Endothelial cell of umbilical vein (primary cell): ENCODE measurements around the gene NFXL1. TPM values are rescaled to one million over a fixed set of nuclear protein-coding genes. Genes with fewer than 3 reads are reported as not detected.

Experiments
- BruUV-seq: library from RNA; stranded (reverse); fragments of 400-500 nt; replicated peaks from 2 replicates; lab custom pipeline; 2021; lab: Mats Ljungman, UMichigan
- CTCF ChIA-PET: fragments of 300-600, 350-600 bp; sonication (Branson Sonifier 250); formaldehyde crosslinking; loops from one replicate; lab custom pipeline; 2021; ENCODE audit warnings: antibody characterized with exemption, inconsistent platforms; lab: Charles Lee
- POLR2A ChIA-PET: fragments of 300-600, 350-600 bp; sonication (Branson Sonifier 250); formaldehyde crosslinking; loops from one replicate; lab custom pipeline; 2021; ENCODE audit warnings: antibody characterized with exemption, inconsistent platforms; lab: Charles Lee
- DNase-seq: peaks from one replicate; pipeline ENCODE4 v3.0.0-alpha.2; 2011; ENCODE audit warnings: low read depth, low spot score
- FAIRE-seq: peaks from 2 replicates; lab custom pipeline; 2011; peaks lifted over from hg19 to GRCh38; lab: Jason Lieb, UNC
- H2AFZ ChIP-seq: 2 replicates; pipeline ENCODE4 v1.6.0; 2012; ENCODE audit warnings: low read depth, low read length, control low read depth, inconsistent platforms
- H3K27ac ChIP-seq: 2 replicates; pipeline ENCODE4 v1.5.1; 2011; ENCODE audit warnings: low read depth, mild to moderate bottlenecking, control low read depth, low read length, moderate library complexity; ENCODE audit not compliant: insufficient read depth
- H3K27me3 ChIP-seq, 2 experiments: 2 replicates each; pipeline versions ENCODE4 v1.6.0 to v1.6.1; 2011; ENCODE audit warnings: low read length in 2 of 2, mixed read lengths in 1 of 2; ENCODE audit not compliant: control insufficient read depth in 2 of 2, insufficient read depth in 2 of 2
- H3K36me3 ChIP-seq, 2 experiments: 2 replicates in 1 of 2; 3 replicates in 1 of 2; pipeline ENCODE4 v1.5.1; 2011; ENCODE audit warnings: low read length in 2 of 2, mild to moderate bottlenecking in 1 of 2, moderate library complexity in 1 of 2; ENCODE audit not compliant: control insufficient read depth in 2 of 2, insufficient read depth in 2 of 2; ENCODE audit errors: extremely low read depth in 1 of 2
- H3K4me1 ChIP-seq: 3 replicates; pipeline ENCODE4 v1.5.1; 2011; ENCODE audit warnings: mild to moderate bottlenecking, low read length; ENCODE audit not compliant: control insufficient read depth, insufficient read depth; ENCODE audit errors: extremely low read depth
- H3K4me2 ChIP-seq: 2 replicates; pipeline ENCODE4 v1.6.1; 2011; ENCODE audit warnings: low read length, control low read depth, mixed read lengths; ENCODE audit not compliant: insufficient read depth
- H3K4me3 ChIP-seq, 3 experiments: fragments of 200-600 bp in 1 of 3; sonication (generic), shearing (Covaris generic) in 1 of 3; replicated peaks in 1 of 3; 2 replicates each; pipeline ENCODE4 v1.5.1; 2011 to 2016; ENCODE audit warnings: control low read depth in 3 of 3, low read length in 3 of 3, mild to moderate bottlenecking in 2 of 3, inconsistent platforms in 1 of 3, low read depth in 1 of 3, moderate library complexity in 1 of 3; ENCODE audit not compliant: insufficient read depth in 1 of 3
- H3K79me2 ChIP-seq: 2 replicates; pipeline ENCODE4 v1.6.0; 2012; ENCODE audit warnings: low read length, inconsistent platforms; ENCODE audit not compliant: control insufficient read depth, insufficient read depth
- H3K9ac ChIP-seq: replicated peaks from 2 replicates; pipeline ENCODE3; 2011; ENCODE audit warnings: low read length, control low read depth; ENCODE audit not compliant: insufficient read depth; ENCODE audit errors: extremely low read depth
- H3K9me1 ChIP-seq: replicated peaks from 3 replicates; pipeline ENCODE4 v1.6.0; 2011; ENCODE audit warnings: mild to moderate bottlenecking, low read length; ENCODE audit not compliant: control insufficient read depth, insufficient read depth; ENCODE audit errors: extremely low read depth
- H3K9me3 ChIP-seq: replicated peaks from 2 replicates; pipeline ENCODE4 v1.5.1; 2012; ENCODE audit warnings: low read length, inconsistent platforms; ENCODE audit not compliant: control insufficient read depth, insufficient read depth
- H4K20me1 ChIP-seq: replicated peaks from 2 replicates; pipeline ENCODE3; 2011; ENCODE audit warnings: mild to moderate bottlenecking, low read length; ENCODE audit not compliant: control insufficient read depth, insufficient read depth; ENCODE audit errors: extremely low read depth
- EZH2 ChIP-seq: IDR thresholded peaks from 2 replicates; pipeline ENCODE4 v1.6.1; 2012; ENCODE audit warnings: borderline replicate concordance, low read depth, mild to moderate bottlenecking, moderate library complexity, low read length, inconsistent platforms; ENCODE audit not compliant: severe bottlenecking
- FOS ChIP-seq: IDR thresholded peaks from 2 replicates; pipeline ENCODE4 v1.6.1; 2011; ENCODE audit warnings: mild to moderate bottlenecking, low read length, moderate library complexity, borderline replicate concordance; ENCODE audit not compliant: insufficient read depth
- GATA2 ChIP-seq: IDR thresholded peaks from 2 replicates; pipeline ENCODE4 v1.7.0; 2011; ENCODE audit warnings: low read depth, mild to moderate bottlenecking, moderate library complexity, mixed read lengths, low read length; ENCODE audit not compliant: insufficient read length, insufficient read depth
- JUN ChIP-seq: IDR thresholded peaks from 2 replicates; pipeline ENCODE4 v1.6.1; 2011; ENCODE audit warnings: borderline replicate concordance, low read depth; ENCODE audit not compliant: insufficient read length, insufficient read depth
- MYC ChIP-seq: IDR thresholded peaks from one replicate; pipeline ENCODE4 v1.6.1; 2011; ENCODE audit warnings: mild to moderate bottlenecking, low read depth, low read length
- POLR2A ChIP-seq: IDR thresholded peaks from 2 replicates; pipeline ENCODE4 v1.6.1; 2012; ENCODE audit warnings: low read depth, mild to moderate bottlenecking, control low read depth, low read length
- POLR2AphosphoS5 ChIP-seq: IDR thresholded peaks from 2 replicates; pipeline ENCODE4 v1.6.1; 2012; ENCODE audit warnings: low read depth, mild to moderate bottlenecking, control low read depth, low read length, moderate library complexity; ENCODE audit not compliant: insufficient read depth
- dilution Hi-C: fragments of 300-500 bp; cut with MboI; formaldehyde crosslinking; loops from one replicate; pipeline ENCODE4 v1.15.0; 2019; ENCODE audit warnings: low sequenced_read_pairs; ENCODE audit not compliant: extremely low pct_ligation_motif_present
- intact Hi-C: fragments of 100-400 bp; cut with micrococcal nuclease; formaldehyde crosslinking; loops from one replicate; pipeline ENCODE4 v1.10.0; 2022
- polyA plus RNA-seq, 4 experiments: library from polyadenylated mRNA; depleted of rRNA in 3 of 4; stranded (reverse) in 3 of 4; unstranded in 1 of 4; fragments of >200 nt; gene quantifications; 2 replicates each; pipeline versions ENCODE4 v1.2.1 to v1.2.3, GENCODE V29; 2011 to 2012; ENCODE audit warnings: missing spikeins in 1 of 4
- total RNA-seq: library from RNA; stranded (reverse); gene quantifications from 2 replicates; pipeline ENCODE4 v1.2.3, GENCODE V29; 2021
- TF ChIP-seq, protein P1 (sequence below): IDR thresholded peaks from 2 replicates; pipeline ENCODE4 v1.6.1; 2011; ENCODE audit not compliant: insufficient read depth, insufficient read length
- TF ChIP-seq, protein P2 (sequence below), 2 donors: IDR thresholded peaks; 1 replicate in 1 of 2; 2 replicates in 1 of 2; pipeline ENCODE4 v1.5.1; 2011; ENCODE audit warnings: low read length in 2 of 2, mild to moderate bottlenecking in 2 of 2, moderate library complexity in 2 of 2, control low read depth in 1 of 2, inconsistent platforms in 1 of 2, low read depth in 1 of 2; ENCODE audit not compliant: insufficient read depth in 1 of 2; ENCODE audit errors: extremely low read depth in 1 of 2

The NFXL1 gene
- total and polyA plus RNA-seq, 2 donors (not counting 3 experiments of a cell fraction or from before 2014, with no cell fraction given): 5.1 to 14.6 TPM

DNA sequence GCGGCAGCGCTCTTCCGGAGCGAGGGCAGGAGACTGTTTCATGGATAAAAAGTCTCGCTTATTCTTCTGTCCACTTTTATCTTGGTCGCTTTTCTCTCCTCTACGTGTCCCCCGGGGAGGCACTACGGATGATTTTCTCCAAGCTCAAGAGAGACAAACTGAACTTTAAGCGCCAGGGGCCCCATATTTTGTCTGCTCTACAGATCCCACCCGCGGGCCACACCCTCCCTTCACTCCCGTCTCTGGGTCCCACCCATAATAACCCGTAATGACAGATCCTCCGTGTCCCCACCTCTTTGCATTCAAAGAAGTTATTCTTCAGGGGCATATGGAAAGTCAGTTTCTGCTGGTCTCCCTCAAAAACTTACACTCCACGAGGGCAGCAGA, 76.5 kb downstream of the NFXL1 start, which contains the start of gene CORIN:
TSS of gene CORIN (minus strand) at position 160 of the 387 bp plus-strand sequence. CDS start at position 42, 118 bp downstream.
- H3K79me2 ChIP-seq: no peaks in the 10 kb centered on the region
- FAIRE-seq: no peak
- no peaks in the 10 kb centered on the region for H3K36me3 ChIP-seq
- peak within 1 kb of the TSS; percentile 84 for H2AFZ ChIP-seq
- intact Hi-C loops (loop anchor here (2.0 to 10.0 kb wide), 5 partner anchors 74 to 353 kb away; partner anchors contain the start of genes ATP10D and NFXL1), dilution Hi-C loops (no loop called here)
- H3K27ac ChIP-seq: no peak within 1 kb of the TSS
- peak within 1 kb of the TSS; percentile 90 for H3K4me2 ChIP-seq
- peaks cover 18% of the 10 kb centered on the region for H3K4me1 ChIP-seq
- no TSS peak for BruUV-seq
- no peak for DNase-seq
- H3K9me3 ChIP-seq: no peaks in the 10 kb centered on the region
- CTCF ChIA-PET: interaction anchor here (1.7 to 5.3 kb wide), 6 partner anchors 9 to 169 kb away, joined by 5 to 67 read pairs (median 18); no protein-coding TSS in a partner anchor
- H3K9me1 ChIP-seq: no peaks in the 10 kb centered on the region
- H3K9ac ChIP-seq: no peak within 1 kb of the TSS
- H4K20me1 ChIP-seq: no peaks in the 10 kb centered on the region
- H3K27me3 ChIP-seq: peaks cover 2 to 8% of the 10 kb centered on the region in 2 experiments
- POLR2A ChIA-PET: no interaction called here
- H3K4me3 ChIP-seq: peak within 1 kb of the TSS; percentile 15 to 57 (median 16)
- no peak for TF ChIP-seq POLR2AphosphoS5
- no peak for TF ChIP-seq JUN
- TF ChIP-seq, protein P1, sequence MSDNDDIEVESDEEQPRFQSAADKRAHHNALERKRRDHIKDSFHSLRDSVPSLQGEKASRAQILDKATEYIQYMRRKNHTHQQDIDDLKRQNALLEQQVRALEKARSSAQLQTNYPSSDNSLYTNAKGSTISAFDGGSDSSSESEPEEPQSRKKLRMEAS: no peak
- no peak for TF ChIP-seq MYC

DNA sequence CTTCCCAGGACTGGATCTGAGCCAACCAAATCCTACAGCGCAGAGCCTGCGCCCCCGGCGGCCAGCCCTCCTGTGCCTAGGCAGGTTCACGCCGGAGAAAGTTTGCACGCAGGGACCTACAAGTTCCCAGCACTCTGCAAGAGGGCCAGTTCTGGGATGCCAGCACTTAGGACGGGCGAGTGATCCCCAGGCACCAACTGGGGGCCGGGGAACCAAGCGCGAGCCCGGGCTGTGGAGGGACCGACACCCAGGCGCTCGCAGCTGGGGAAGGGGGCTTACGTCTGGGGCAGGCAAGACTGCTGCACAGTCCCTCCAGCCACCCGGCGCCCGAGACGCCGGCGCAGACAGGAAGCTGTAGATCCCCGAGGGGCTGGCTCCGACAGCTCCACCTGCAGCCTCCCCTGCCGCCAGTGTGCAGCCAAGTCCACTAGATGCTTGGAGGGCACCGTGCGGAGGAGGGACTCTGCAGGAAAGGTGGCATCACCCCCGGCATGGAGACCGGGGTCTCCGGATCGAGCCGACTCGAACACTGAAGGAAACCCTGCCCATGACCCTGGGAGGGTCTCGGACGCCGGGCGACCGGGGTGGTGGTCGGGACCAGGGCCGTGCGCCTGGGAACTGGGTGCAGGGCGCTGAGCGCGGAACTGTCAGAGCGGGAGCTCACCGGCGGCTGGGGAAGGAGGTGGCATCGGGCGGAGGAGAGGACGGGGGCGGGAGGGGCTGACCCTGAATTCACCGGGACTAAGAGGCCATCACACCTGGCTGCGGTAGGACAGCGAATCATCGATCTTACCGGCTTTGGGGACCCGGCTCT, 77.1 kb downstream of the NFXL1 start:
- intact Hi-C loops (loop anchor here (2.0 to 10.0 kb wide), 5 partner anchors 75 to 352 kb away; partner anchors contain the start of genes ATP10D and NFXL1), dilution Hi-C loops (no loop called here)
- H3K36me3 ChIP-seq: no peaks in the 10 kb centered on the region
- no peaks in the 10 kb centered on the region for H3K9me3 ChIP-seq
- no peaks in the 10 kb centered on the region for H4K20me1 ChIP-seq
- no peaks in the 10 kb centered on the region for H3K9me1 ChIP-seq
- BruUV-seq: no TSS peak
- no peak overlapping the region for H3K9ac ChIP-seq
- CTCF ChIA-PET: interaction anchor here (0.8 to 5.3 kb wide), 31 partner anchors 9 to 715 kb away, joined by 3 to 67 read pairs (median 5); no protein-coding TSS in a partner anchor
- DNase-seq (peak; percentile 29), FAIRE-seq (no peak)
- POLR2A ChIA-PET: no interaction called here
- TF ChIP-seq GATA2 (no peak), EZH2 (no peak), MYC (no peak), JUN (no peak), FOS (no peak), POLR2AphosphoS5 (no peak), POLR2A (no peak)
- TF ChIP-seq, protein P1: no peak
- TF ChIP-seq, protein P2, sequence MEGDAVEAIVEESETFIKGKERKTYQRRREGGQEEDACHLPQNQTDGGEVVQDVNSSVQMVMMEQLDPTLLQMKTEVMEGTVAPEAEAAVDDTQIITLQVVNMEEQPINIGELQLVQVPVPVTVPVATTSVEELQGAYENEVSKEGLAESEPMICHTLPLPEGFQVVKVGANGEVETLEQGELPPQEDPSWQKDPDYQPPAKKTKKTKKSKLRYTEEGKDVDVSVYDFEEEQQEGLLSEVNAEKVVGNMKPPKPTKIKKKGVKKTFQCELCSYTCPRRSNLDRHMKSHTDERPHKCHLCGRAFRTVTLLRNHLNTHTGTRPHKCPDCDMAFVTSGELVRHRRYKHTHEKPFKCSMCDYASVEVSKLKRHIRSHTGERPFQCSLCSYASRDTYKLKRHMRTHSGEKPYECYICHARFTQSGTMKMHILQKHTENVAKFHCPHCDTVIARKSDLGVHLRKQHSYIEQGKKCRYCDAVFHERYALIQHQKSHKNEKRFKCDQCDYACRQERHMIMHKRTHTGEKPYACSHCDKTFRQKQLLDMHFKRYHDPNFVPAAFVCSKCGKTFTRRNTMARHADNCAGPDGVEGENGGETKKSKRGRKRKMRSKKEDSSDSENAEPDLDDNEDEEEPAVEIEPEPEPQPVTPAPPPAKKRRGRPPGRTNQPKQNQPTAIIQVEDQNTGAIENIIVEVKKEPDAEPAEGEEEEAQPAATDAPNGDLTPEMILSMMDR (IDR thresholded peaks at IDR 0.05; ENCODE audit: extremely low read depth in 1 of 2, insufficient read depth in 1 of 2, low read depth in 1 of 2, low read length in 2 of 2): no peak
- no peak overlapping the region for H3K27ac ChIP-seq
- H3K4me3 ChIP-seq: peak overlapping the region; percentile 15 to 57 (median 16)
- H2AFZ ChIP-seq: peak overlapping the region; percentile 84
- H3K4me2 ChIP-seq: peak overlapping the region; percentile 90
- H3K79me2 ChIP-seq: no peaks in the 10 kb centered on the region
- H3K4me1 ChIP-seq: peaks cover 18% of the 10 kb centered on the region
- peaks cover 2 to 8% of the 10 kb centered on the region in 2 experiments for H3K27me3 ChIP-seq
